Measurements from ENCODE around the gene REXO1.

The REXO1 gene

GRCh38 chr19:1853295-1854038 is 5.2 kb upstream of the REXO1 start (continued):
- no peak for TF ChIP-seq ZNF398 (tag by site-specific recombination; IDR thresholded peaks at IDR 0.05)
- no peak for TF ChIP-seq ZNF560 (tag by site-specific recombination; IDR thresholded peaks at IDR 0.05; ENCODE audit: borderline replicate concordance)
- TF ChIP-seq ZNF747 (tag by site-specific recombination; IDR thresholded peaks at IDR 0.05): no peak
- peak; percentile 34; the same call in 1 of the 2 replicates for TF ChIP-seq ZBTB11 (tag by site-specific recombination; conservative IDR thresholded peaks at IDR 0.05; ENCODE audit: low read depth)
- TF ChIP-seq ZNF394 (tag by site-specific recombination; IDR thresholded peaks at IDR 0.05; ENCODE audit: borderline replicate concordance): peak; percentile 39; the same call in 1 of the 2 replicates
- TF ChIP-seq MEIS1 (CRISPR knock-in tag; IDR thresholded peaks at IDR 0.05; ENCODE audit: borderline replicate concordance): no peak
- peak; percentile 46 for TF ChIP-seq SP3 (tag by site-specific recombination; IDR thresholded peaks at IDR 0.05)
- no peak for TF ChIP-seq ZNF350 (tag by site-specific recombination; IDR thresholded peaks at IDR 0.05)
- TF ChIP-seq PRDM1 (tag by site-specific recombination; IDR thresholded peaks at IDR 0.05): no peak
- no peak for TF ChIP-seq ZNF501 (tag by site-specific recombination; IDR thresholded peaks at IDR 0.05)
- TF ChIP-seq ZIC2 (tag by site-specific recombination; IDR thresholded peaks at IDR 0.05): no peak
- no peak for TF ChIP-seq ZNF548 (tag by site-specific recombination; IDR thresholded peaks at IDR 0.05)
- 0 out of 2 replicates have a peak, but pooled peaks have one; percentile 56 for TF ChIP-seq ZNF692 (tag by site-specific recombination; IDR thresholded peaks at IDR 0.05)
- TF ChIP-seq SCRT1 (tag by site-specific recombination; IDR thresholded peaks at IDR 0.05; ENCODE audit: borderline replicate concordance): no peak
- no peak for TF ChIP-seq TRIM28 (IDR thresholded peaks at IDR 0.05; ENCODE audit: borderline replicate concordance, low read length)
- no peak for TF ChIP-seq GLI2 (tag by site-specific recombination; IDR thresholded peaks at IDR 0.05; ENCODE audit: borderline replicate concordance, low read depth)
- TF ChIP-seq ZNF426 (tag by site-specific recombination; IDR thresholded peaks at IDR 0.05): no peak
- TF ChIP-seq REST (tag by site-specific recombination; IDR thresholded peaks at IDR 0.05): no peak
- TF ChIP-seq ZNF704 (tag by site-specific recombination; IDR thresholded peaks at IDR 0.05): no peak
- TF ChIP-seq ZNF138 (tag by site-specific recombination; IDR thresholded peaks at IDR 0.05; ENCODE audit: borderline replicate concordance): no peak
- TF ChIP-seq OVOL3 (tag by site-specific recombination; IDR thresholded peaks at IDR 0.05): no peak
- TF ChIP-seq INSM2 (tag by site-specific recombination; IDR thresholded peaks at IDR 0.05): no peak
- TF ChIP-seq ZNF664 (tag by site-specific recombination; IDR thresholded peaks at IDR 0.05): no peak
- no peak for TF ChIP-seq KLF1 (tag by site-specific recombination; IDR thresholded peaks at IDR 0.05)
- no peak for TF ChIP-seq MZF1 (tag by site-specific recombination; IDR thresholded peaks at IDR 0.05; ENCODE audit: borderline replicate concordance)
- no peak for TF ChIP-seq ZNF837 (tag by site-specific recombination; IDR thresholded peaks at IDR 0.05)
- no peak for TF ChIP-seq ZNF544 (tag by site-specific recombination; IDR thresholded peaks at IDR 0.05)

Data from HEK293 (cell line).